Mammary epithelial cell (primary cell): ENCODE results near the gene GPR158.

Experiments
- CTCF ChIP-seq, 2 donors: IDR thresholded peaks in 1 of 2; conservative IDR thresholded peaks in 1 of 2; 2 replicates each; pipeline ENCODE4 v1.5.1; 2011 to 2012; ENCODE audit warnings: inconsistent platforms in 2 of 2, low read length in 2 of 2, mild to moderate bottlenecking in 2 of 2, control low read depth in 1 of 2, low read depth in 1 of 2; ENCODE audit not compliant: insufficient read depth in 1 of 2; ENCODE audit errors: extremely low read depth in 1 of 2
- EZH2 ChIP-seq: IDR thresholded peaks from 2 replicates; pipeline ENCODE4 v1.6.1; 2012; ENCODE audit warnings: low read length, inconsistent platforms, borderline replicate concordance

- TF ChIP-seq CTCF (conservative IDR thresholded peaks at IDR 0.05 in 1 of 2, IDR thresholded peaks at IDR 0.05 in 1 of 2; ENCODE audit: extremely low read depth in 1 of 2, insufficient read depth in 1 of 2, low read depth in 1 of 2, low read length in 2 of 2) (no peak), EZH2 (no peak)
Observed at GRCh38 chr10:25497246-25497645, 322.4 kb downstream of the GPR158 start.
